ENCODE results near the gene CFL2.
"Not testable (repeated sequence)": the region's sequence is repeated elsewhere in the genome, so short reads cannot be mapped to it uniquely, and the experiment has no call there.

The CFL2 gene

DNA sequence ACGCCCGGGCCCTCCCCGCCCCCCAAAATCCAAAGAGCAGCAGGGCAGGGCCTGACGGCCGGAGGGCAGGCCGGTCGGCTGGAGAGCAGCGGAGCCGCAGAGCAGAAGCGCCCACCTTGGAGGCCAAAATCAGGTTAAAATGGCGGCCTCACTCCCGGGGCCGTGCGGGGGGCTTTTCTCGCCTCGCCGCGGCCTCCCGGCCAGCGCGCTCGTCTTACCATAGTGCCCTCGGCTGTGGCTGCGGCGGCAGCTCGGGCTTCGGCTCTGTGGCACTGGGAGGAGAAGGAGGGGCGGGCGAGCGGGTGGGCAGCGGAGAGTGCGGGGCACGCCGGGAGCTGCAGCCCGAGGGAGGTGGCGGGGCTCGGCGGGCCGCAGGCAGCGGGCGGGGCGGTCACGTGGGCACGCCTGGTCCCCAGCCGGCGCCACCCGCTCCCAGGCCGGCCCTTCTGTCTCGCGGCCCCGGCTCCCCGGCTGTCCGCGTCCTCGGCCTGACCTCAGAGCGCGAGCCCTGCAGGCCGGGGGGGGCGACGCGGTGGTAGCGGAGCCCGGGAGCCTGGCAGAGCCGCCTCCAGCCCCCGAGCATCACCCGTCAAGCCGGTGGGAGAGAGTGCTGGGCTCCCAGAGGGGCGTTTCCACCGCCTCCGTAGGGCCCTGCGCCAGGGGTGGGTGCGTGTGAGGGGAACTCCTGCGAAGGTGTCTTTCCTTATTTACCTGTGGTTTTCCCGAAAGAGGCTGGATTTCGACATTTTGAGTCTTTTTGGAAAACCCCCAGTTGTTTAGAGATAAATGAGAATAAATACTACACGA is at the start of gene CFL2:
Gene CFL2 (minus strand): TSS at position 274 of the 807 bp plus-strand sequence. CDS start 53 bp downstream, at position 221.
- peak; percentile 71 to 89 (median 79) for DNase-seq

- peak in 1 of 3 donors; percentile 15 for DNase-seq
These were observed 40.8 kb upstream of the CFL2 start for GRCh38 chr14:34755215-34755614.

GRCh38 chr14:34754687-34755086 is 40.3 kb upstream of the CFL2 start:
- peak in 1 of 3 donors; percentile 12 for DNase-seq

DNA sequence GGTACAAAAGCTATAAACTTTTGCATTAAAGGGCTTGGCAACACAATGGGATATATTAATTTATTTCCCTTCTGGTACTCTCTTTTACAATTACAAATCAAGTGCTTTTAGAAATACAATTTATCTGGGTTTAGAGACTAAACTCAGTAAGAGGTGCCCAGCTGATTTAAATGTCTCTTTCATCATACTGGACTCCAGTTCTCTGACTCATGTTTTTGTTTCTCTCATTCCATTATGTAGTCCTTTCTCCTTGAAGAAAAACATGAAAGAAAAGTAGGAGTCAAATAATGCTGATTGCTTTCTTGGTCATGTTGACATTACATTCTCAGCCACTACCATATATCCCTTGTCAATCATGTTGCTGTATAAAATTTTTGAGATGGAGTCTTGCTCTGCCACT is 36.3 kb upstream of the CFL2 start:
- peak in 2 of 3 donors; percentile 47 to 49 for DNase-seq

- no peak for DNase-seq
These were observed 35.8 kb upstream of the CFL2 start for GRCh38 chr14:34750233-34750632.

DNA sequence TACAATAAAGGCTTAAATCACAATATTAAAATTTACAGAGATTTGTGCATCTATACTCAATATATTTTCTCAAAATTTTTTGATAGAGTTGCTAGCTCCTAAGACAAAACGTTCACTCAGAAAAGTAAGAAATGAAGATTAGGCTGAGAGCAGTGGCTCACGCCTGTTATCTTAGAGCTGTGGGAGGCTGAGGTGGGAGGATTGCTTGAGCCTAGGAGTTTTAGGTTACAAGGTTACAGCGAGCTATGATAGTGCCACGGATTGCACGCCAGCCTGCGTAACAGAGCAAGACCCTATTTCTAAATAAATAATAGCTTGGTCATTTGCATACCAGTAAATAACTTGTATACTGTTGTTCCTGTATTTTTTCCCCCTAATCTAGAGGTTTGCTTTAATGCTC is 35.0 kb upstream of the CFL2 start:
- no peak for DNase-seq

DNA sequence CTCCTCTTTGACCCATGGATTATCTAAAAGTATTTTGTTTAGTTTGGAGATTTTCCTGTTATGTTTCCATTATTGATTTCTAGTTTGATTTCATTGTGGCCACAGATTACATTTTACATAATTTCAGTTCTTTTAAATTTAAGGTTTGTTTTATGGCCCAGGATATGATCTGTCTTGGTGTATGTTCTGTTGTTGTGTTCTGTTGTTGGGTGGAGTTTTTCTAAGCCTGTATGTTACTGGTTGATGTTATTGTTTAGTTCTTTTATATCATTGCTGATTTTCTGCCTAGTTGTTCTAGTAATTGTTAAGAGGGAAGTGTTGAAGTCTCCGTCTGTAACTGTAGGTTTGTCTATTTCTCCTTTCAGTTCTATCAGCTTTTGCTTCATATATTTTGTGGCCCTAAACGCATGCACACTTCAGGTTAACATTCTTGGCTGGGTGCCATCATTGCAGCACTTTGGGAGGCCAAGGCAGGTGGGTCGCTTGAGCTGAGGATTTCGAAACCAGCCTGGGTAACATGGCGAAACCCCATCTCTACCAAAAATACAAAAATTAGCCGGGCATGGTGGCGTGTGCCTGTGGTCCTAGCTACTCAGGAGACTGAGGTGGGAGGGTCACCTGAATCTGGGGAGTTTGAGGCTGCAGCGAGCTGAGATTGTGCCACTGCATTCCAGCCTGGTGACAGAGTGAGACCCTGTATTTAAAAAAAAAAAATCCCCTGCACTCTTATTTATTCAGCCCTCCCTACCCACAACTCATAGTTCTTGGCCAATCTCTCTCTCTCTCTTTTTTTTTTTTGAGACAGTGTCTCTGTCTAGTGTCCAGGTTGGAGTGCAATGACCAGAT is 28.1 kb upstream of the CFL2 start:
- no peak for DNase-seq

- DNase-seq: no peak
These were observed 27.4 kb upstream of the CFL2 start for GRCh38 chr14:34741840-34742239.

DNA sequence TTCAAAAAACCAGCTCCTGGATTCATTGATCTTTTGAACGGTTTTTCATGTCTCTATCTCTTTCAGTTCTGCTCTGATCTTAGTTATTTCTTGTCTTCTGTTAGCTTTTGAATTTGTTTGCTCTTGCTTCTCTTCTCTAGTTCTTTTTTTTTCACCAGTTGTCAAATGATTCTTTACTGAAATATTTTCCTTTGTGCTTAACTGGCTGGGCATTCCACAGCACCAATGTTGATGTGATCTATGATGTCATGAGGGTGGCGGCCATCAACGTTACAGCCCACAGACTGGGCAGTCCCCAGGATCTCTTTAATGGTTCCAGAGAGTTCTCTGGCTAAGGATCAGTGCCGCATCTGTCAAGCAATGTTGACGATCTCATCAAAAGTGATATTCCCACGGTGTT is 25.7 kb upstream of the CFL2 start:
- peak in 2 of 3 donors; percentile 17 to 38 for DNase-seq

GRCh38 chr14:34737079-34737478 is 22.7 kb upstream of the CFL2 start:
- not testable (repeated sequence) for DNase-seq

DNA sequence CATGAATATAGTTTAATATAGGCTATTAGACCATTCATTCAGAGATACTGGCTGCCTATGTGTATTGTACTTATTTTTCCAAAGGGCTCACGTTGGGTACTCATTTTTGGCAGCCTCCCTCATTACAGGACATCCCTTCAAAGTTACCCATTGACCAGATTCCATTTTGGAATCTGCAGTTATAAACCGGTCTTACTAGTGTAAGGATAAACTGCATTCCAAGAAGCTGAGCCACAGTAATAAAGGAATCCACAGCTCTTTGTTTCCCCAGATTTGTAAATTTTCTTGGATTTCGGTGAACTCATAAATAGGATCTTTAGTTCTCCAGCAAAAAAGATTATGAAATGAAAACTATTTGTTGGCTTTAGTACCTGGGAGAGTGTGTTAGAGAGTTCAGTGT is 18.9 kb upstream of the CFL2 start:
- DNase-seq: no peak

DNA sequence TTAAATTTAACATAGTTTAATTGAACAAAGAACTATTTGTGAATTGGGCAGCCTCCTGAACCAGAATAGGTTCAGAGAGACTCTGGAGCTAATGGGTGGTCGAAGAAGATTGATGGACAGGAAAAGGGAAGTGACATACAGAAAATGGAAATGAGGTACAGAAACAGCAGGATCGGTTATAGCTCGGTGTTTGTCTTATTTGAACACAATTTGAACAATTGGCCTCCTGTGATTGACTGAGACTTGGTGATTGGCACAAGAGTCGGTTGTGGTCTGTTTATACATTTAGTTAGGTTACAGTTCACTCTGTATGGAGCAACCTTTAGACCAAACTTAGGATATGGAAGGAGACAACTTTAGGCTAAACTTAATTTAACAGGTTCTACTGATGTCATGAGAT is 18.4 kb upstream of the CFL2 start:
- no peak for DNase-seq

- DNase-seq: no peak
These were observed 9.5 kb upstream of the CFL2 start for GRCh38 chr14:34723867-34724266.

DNA sequence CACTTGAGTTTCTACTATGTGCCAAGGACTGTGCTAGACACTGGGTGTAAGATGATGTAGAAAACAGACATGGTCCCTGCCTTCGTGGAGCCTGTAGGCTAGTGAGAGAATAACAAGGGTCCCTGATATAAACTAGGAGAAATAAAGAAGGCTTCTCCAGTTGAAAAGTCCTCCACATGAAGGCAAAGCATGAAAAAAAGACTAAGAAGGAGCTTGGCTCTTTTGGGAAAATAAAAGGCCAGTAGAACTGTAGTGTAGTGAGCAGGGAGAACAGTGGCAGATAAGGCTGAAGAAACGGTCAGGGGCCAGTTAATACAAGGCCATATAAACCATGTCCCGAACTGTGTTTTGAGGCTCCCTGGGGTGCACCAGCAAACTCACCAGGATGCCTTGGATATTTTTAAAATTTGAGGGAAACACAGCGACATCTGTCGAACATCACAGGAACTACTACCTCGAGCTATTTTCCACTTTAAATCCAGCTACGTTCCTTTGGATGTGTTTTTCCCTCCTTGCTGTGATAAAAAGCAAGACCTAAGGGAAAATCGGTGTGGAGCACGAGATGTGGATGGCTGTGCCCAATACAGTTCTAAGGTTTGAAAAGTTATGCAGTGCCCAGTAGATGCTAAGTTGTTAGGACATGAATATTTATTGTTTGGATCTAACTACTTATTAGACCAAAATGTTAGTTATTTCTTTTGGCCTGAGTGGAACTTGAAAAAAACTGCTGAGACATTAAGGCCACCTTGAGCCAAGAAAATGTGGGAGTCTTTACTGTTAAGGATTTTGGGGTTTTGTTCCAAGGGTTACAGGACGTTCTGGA is 8.5 kb upstream of the CFL2 start:
- peak; percentile 59 to 72 (median 59) for DNase-seq

DNA sequence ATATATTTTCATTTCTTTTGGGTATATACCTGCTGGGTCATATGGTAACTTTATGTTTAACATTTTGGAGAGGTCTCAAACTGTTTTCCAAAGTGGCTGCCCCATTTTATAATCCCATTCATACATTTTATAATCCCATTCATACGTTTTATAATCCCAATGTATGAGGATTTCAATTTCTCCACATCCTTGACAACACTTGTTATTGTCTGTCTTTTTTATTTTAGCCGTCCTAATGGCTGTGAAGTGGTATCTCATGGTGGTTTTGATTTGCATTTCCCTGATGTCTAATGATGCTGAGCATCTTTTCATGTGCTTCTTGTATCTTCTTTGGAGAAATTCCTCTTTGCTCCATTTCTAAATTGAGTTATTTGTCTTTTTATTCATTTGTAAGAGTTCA is 6.7 kb upstream of the CFL2 start:
- DNase-seq: no peak

GRCh38 chr14:34718750-34719304 is 4.4 kb upstream of the CFL2 start:
- no peak for DNase-seq

GRCh38 chr14:34715127-34715863 is 902 bp upstream of the CFL2 start:
- DNase-seq: no peak

DNA sequence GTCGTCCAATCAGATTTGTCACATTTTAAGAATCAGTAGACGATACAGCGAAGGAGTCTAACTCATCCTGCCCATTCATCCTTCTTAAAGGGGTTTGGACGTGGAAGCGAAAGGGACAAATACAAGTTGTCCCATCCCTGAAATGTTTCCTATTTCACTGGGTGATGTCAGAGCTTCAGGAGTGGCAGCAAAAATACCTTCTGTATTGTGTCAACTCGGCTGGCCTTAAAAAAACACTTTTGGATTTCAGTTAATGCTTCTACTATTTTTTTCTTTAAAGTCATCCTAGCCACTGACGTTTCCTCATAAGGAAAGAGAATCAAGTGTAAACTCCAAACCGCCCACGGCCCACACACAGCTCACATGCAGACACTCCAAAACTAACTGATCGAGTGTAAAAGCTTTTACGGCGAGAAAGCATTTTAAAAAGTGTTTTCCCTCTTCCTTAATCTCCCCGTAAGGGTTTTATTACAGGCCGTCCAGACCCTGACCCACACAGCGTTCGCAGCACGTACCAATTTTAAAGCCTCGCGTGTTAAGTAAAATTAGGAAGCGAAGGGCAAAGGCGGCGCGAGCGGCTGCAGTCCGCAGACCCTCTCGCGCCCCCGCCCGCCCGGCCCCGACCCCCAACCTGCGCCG is 593 bp downstream of the CFL2 start:
- DNase-seq: peak; percentile 82 to 85 (median 83)

DNA sequence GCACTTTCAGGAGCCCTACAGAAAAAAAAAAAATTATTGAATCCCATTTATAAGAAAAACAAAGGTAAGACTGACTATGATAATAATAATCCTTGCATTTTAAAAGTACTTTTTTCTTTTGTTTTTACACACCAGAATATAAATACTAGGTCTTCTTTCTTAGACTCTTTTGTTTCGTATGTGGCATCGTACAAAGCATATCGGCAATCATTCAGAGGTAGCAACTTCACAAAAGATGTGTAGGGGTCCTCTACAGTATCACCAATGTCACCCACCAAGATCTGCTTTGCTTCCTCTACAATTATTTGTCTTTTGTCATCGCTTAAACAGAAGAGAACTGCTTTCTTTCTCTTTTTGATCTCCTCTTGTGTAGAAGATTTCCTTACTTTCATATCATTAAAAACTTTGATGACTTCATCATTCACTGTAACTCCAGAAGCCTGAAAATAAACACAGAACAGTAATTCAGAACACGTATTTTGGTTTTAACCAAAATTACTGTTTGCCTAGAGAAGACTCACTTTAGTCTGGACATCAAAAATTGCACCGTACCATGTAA is 1.2 kb downstream of the CFL2 start:
- DNase-seq: peak in 1 of 3 donors; percentile 44

- no peak for DNase-seq
These were observed 2.3 kb downstream of the CFL2 start for GRCh38 chr14:34711796-34712712.
